Esophagus squamous epithelium (tissue), 5 donors: Measurements from ENCODE around the gene DPYSL5. TPM values are rescaled to one million over a fixed set of nuclear protein-coding genes. Genes with fewer than 3 reads are reported as not detected.

ENCODE experiments used
- DNase-seq: peaks from one replicate; lab custom pipeline; 2025; lab: John Stamatoyannopoulos, UW
- H3K27ac ChIP-seq, 4 donors: fragments of 200-600 bp; sonication (generic); one replicate each; pipeline ENCODE4 v1.5.1; 2016 to 2019; ENCODE audit warnings: mild to moderate bottlenecking in 1 of 4
- H3K27me3 ChIP-seq, 4 donors: fragments of 200-600 bp; sonication (generic); 1 replicate in 3 of 4; 2 replicates in 1 of 4; pipeline versions ENCODE4 v1.5.1 to v1.6.0; 2017 to 2021; ENCODE audit warnings: antibody characterized with exemption in 1 of 4
- H3K36me3 ChIP-seq, 3 donors: fragments of 200-600 bp; sonication (generic); one replicate each; pipeline ENCODE4 v1.5.1; 2016 to 2019
- H3K4me1 ChIP-seq, 3 donors: fragments of 200-600 bp; sonication (generic); one replicate each; pipeline ENCODE4 v1.5.1; 2017 to 2019
- H3K4me3 ChIP-seq, 4 donors: fragments of 200-600 bp; sonication (generic); 1 replicate in 3 of 4; 2 replicates in 1 of 4; pipeline ENCODE4 v1.5.1; 2016 to 2019; ENCODE audit warnings: mild to moderate bottlenecking in 2 of 4, moderate library complexity in 1 of 4
- H3K9me3 ChIP-seq, 3 donors: fragments of 200-600 bp; sonication (generic); one replicate each; pipeline ENCODE4 v1.5.1; 2016 to 2019
- POLR2A ChIP-seq, 4 donors: fragments of 450-650 bp; IDR thresholded peaks; one replicate each; pipeline ENCODE4 v1.6.1; 2017; ENCODE audit warnings: antibody characterized with exemption in 4 of 4, mild to moderate bottlenecking in 4 of 4, moderate library complexity in 3 of 4
- WGBS, 2 donors: methylation state at CpG; one replicate each; pipeline ENCODE4 v1.1.5; 2018; 5-methylcytosine and 5-hydroxymethylcytosine counted together
- intact Hi-C: fragments of 100-400 bp; cut with DNase I; formaldehyde crosslinking; loops from one replicate; pipeline ENCODE4 v1.15.0; 2022
- total RNA-seq, 4 donors: library from RNA; depleted of rRNA; stranded (reverse); fragments of >200 nt; gene quantifications; one replicate each; pipeline ENCODE4 v1.1.0, GENCODE V29; 2016
- TF ChIP-seq, protein P1 (sequence below), 6 experiments: fragments of 450-650 bp in 4 of 6; fragments of 200-600 bp in 2 of 6; sonication (generic) in 2 of 6; IDR thresholded peaks; one replicate each; pipeline ENCODE4 v1.5.1; 2016 to 2019; ENCODE audit warnings: antibody characterized with exemption in 6 of 6, mild to moderate bottlenecking in 4 of 6, moderate library complexity in 4 of 6
- donor health status: DM: yes; HTN: yes; CAD: no.

The DPYSL5 gene
- total RNA-seq, 4 donors from 2014 or later, result not detected

DNA sequence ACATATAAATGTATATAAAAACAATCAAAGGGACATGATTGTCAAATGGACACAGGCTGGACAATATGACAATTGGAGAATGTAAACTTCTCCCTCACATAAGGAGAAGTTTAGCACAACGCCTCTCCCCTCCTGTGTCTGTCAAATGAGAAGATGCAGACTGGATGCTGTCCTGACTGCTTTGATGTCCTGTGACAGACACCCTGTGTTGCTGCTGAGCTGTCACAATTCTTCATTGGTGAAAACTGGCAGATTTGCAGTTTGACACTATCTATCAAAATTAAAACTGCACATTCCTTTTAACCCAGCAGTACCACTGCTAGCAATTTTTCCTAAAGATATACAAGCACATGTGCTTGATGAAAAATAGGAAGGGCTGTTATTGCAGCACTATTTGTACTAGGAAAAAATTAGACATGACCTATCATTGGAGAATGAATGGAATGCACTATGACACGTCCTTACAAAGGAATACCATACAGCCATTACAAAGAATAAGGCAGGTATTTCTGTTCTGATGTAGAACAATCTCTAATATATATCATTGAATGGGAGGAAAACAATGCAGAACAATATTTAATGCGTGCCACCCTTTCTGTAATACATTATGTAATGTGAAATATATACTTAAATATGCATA, 12.4 kb downstream of the DPYSL5 start:
- intact Hi-C loops, result no loop called here
- Histone ChIP-seq H3K4me3 (no peak overlapping the region), H3K9me3 (no peaks in the 10 kb centered on the region), H3K4me1 (no peaks in the 10 kb centered on the region), H3K27ac (no peak overlapping the region), H3K27me3 (peaks cover 0 to 79% (median 0%) of the 10 kb centered on the region in 4 donors), H3K36me3 (no peaks in the 10 kb centered on the region)
- no peak for DNase-seq
- 52 to 53% methylated on average over 3 of the region's 3 CpGs for WGBS, 2 donors
- no peak for TF ChIP-seq POLR2A (IDR thresholded peaks at IDR 0.05)
- TF ChIP-seq, protein P1, sequence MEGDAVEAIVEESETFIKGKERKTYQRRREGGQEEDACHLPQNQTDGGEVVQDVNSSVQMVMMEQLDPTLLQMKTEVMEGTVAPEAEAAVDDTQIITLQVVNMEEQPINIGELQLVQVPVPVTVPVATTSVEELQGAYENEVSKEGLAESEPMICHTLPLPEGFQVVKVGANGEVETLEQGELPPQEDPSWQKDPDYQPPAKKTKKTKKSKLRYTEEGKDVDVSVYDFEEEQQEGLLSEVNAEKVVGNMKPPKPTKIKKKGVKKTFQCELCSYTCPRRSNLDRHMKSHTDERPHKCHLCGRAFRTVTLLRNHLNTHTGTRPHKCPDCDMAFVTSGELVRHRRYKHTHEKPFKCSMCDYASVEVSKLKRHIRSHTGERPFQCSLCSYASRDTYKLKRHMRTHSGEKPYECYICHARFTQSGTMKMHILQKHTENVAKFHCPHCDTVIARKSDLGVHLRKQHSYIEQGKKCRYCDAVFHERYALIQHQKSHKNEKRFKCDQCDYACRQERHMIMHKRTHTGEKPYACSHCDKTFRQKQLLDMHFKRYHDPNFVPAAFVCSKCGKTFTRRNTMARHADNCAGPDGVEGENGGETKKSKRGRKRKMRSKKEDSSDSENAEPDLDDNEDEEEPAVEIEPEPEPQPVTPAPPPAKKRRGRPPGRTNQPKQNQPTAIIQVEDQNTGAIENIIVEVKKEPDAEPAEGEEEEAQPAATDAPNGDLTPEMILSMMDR (IDR thresholded peaks at IDR 0.05), result no peak

DNA sequence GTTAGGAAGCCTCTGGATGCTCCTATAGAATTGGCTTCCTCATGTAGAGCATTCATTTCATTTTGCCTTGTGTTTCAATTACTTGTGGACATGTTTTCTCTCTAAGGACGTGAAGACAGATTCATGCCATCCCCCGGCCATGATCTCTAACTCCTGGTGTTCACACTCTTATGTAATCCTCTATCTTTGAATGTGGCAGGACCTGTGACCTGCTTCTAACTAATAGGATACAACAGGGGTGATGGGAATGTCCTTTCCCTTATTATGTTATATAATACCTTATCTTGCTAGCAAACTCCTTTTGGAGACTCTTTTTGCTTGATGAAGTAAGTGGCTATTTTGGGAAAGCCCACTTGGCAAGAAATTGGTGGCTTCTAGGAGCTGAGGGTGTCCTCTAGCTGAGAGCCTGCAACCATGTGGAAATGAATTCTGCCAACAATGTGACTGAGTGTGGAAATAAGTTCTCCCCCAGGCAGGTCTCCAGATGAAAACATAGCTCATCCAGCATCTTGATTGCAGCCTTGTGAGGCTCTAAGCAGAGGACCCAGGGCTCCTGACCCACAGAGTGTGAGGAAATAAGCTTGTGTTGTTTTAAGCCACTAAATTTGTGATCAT, 13.8 kb downstream of the DPYSL5 start:
- Histone ChIP-seq H3K9me3 (no peaks in the 10 kb centered on the region), H3K4me1 (no peaks in the 10 kb centered on the region), H3K27me3 (peaks cover 0 to 65% (median 0%) of the 10 kb centered on the region in 4 donors), H3K4me3 (no peak overlapping the region), H3K27ac (no peak overlapping the region), H3K36me3 (no peaks in the 10 kb centered on the region)
- TF ChIP-seq, protein P1 (IDR thresholded peaks at IDR 0.05), result no peak
- no peak for TF ChIP-seq POLR2A (IDR thresholded peaks at IDR 0.05)
- intact Hi-C loops, result no loop called here
- DNase-seq, result no peak
- WGBS, 2 donors, result 53 to 57% methylated on average over 2 of the region's 2 CpGs

DNA sequence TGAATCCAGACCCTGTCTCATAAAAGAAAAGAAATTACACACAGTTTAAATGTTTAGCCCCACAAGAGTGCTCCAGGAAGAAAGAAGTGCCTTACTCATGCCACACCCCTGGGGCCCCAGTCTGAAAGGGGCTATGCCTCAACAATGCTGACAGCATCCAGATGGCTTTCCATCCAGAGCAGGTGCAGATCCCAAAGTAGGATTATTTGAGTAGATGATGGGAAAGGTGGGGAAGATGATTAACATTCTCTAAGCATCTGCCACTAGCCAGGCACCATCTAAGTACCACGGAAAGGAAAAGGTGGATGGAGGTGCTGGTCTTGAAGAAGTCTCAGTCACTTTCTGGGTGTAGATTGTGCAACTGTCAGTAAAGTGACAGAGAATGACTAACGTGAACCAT, 16.3 kb downstream of the DPYSL5 start:
- H3K9me3 ChIP-seq, result no peaks in the 10 kb centered on the region
- WGBS, 2 donors, result 77 to 82% methylated on average over 2 of the region's 2 CpGs
- H3K27ac ChIP-seq, result no peak overlapping the region
- no peaks in the 10 kb centered on the region for H3K4me1 ChIP-seq
- TF ChIP-seq, protein P1 (IDR thresholded peaks at IDR 0.05), result no peak
- TF ChIP-seq POLR2A (IDR thresholded peaks at IDR 0.05), result no peak
- no peaks in the 10 kb centered on the region for H3K36me3 ChIP-seq
- H3K4me3 ChIP-seq, result no peak overlapping the region
- peaks cover 0 to 46% (median 0%) of the 10 kb centered on the region in 4 donors for H3K27me3 ChIP-seq
- intact Hi-C loops, result no loop called here
- DNase-seq, result no peak

DNA sequence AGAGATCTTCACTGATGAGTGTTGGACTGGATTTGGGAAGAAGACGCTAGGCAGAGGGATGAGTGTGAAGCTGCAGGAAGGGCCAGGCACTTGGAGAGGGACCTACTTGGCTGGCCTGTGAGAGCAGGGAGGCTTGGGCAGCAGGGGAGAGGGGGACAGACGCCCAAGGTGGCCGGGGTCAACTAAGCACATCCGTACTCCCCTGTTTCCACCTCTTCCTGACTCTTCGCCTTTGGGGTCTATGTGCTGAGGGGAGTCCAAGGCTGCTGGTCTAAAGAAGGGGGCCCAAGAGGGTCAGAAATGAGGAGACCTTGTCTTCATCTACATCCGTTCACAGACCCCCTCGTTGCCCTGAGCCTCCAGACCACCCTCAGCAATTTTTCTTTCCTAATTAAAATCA, 16.7 kb downstream of the DPYSL5 start:
- Histone ChIP-seq H3K27ac (no peak overlapping the region), H3K9me3 (no peaks in the 10 kb centered on the region), H3K4me3 (no peak overlapping the region), H3K4me1 (no peaks in the 10 kb centered on the region), H3K27me3 (peaks cover 0 to 42% (median 0%) of the 10 kb centered on the region in 4 donors), H3K36me3 (no peaks in the 10 kb centered on the region)
- no peak for TF ChIP-seq POLR2A (IDR thresholded peaks at IDR 0.05)
- TF ChIP-seq, protein P1 (IDR thresholded peaks at IDR 0.05), result no peak
- 77 to 78% methylated on average over 7 of the region's 7 CpGs for WGBS, 2 donors
- no peak for DNase-seq
- intact Hi-C loops, result no loop called here

DNA sequence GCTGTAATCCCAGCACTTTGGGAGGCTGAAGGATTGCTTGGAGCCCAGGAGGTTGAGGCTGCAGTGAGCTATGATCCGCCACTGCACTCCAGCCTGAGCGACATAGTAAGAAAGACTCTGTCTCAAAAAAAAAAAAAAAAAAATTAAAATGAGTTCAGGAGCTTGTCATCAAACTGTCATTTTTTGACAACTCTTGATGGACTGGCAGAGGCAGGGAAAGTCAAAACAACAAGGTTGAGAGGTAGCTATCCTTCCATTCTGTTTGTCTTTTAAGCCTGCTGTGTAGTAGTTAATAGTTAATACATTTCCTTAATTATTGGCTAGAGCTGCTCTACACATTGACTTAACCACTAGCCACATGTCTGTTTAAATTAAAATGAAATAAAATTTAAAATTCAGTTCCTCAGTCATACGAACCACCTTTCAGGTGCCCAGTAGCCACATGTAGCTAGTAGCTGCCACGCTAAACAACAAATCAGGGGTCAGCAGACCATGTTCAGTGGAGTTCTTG, 22.7 kb downstream of the DPYSL5 start:
- H3K27ac ChIP-seq, result no peak overlapping the region
- no peaks in the 10 kb centered on the region for H3K4me1 ChIP-seq
- H3K4me3 ChIP-seq, result no peak overlapping the region
- WGBS, 2 donors, result 80 to 83% methylated on average over 3 to 4 of the region's 4 CpGs
- peaks cover 0 to 39% (median 2%) of the 10 kb centered on the region in 4 donors for H3K27me3 ChIP-seq
- no peaks in the 10 kb centered on the region for H3K9me3 ChIP-seq
- no peaks in the 10 kb centered on the region for H3K36me3 ChIP-seq
- TF ChIP-seq POLR2A (IDR thresholded peaks at IDR 0.05), result no peak
- TF ChIP-seq, protein P1 (IDR thresholded peaks at IDR 0.05), result no peak
- intact Hi-C loops, result no loop called here
- no peak for DNase-seq
